HCT116 (cell line): ENCODE data around the gene LRBA. TPM values are rescaled to one million over a fixed set of nuclear protein-coding genes. Genes with fewer than 3 reads are reported as not detected.

ENCODE experiments used
- ATAC-seq: fragments of 200-7000 bp; cut with Tn5 transposase; 2 replicates; pipeline ENCODE4 v1.9.1; 2020; ENCODE audit warnings: mild to moderate bottlenecking, moderate library complexity
- BruUV-seq: library from RNA; stranded (reverse); fragments of 400-500 nt; replicated peaks from 2 replicates; lab custom pipeline; 2021; lab: Mats Ljungman, UMichigan
- CTCF ChIA-PET: fragments of 300-600 bp; sonication (Branson Sonifier 250); formaldehyde crosslinking; loops from one replicate; lab custom pipeline; 2021; ENCODE audit warnings: antibody characterized with exemption; lab: Charles Lee
- POLR2A ChIA-PET: fragments of 300-600, 350-600 bp; sonication (Branson Sonifier 250); formaldehyde crosslinking; loops from one replicate; lab custom pipeline; 2021; ENCODE audit warnings: antibody characterized with exemption; lab: Charles Lee
- RAD21 ChIA-PET, 2 experiments: fragments of 300-600 bp; sonication (Branson Sonifier 250); formaldehyde crosslinking; loops; one replicate each; lab custom pipeline; 2023; ENCODE audit warnings: low total read pairs in 2 of 2; ENCODE audit not compliant: uncharacterized antibody in 2 of 2, unreplicated experiment in 2 of 2, low non-redundant PET in 1 of 2; lab: Charles Lee
- DNase-seq: peaks from one replicate; pipeline ENCODE4 v3.0.0-alpha.2; 2010; ENCODE audit warnings: low read depth, low spot score
- H2AFZ ChIP-seq: fragments of 200-600 bp; shearing (Covaris generic), sonication (generic); 2 replicates; pipeline ENCODE4 v1.6.1; 2017; ENCODE audit warnings: low read depth, mixed run types, mixed read lengths, antibody characterized with exemption, low read length; ENCODE audit not compliant: poor library complexity, severe bottlenecking
- H3K27ac ChIP-seq: 2 replicates; pipeline ENCODE4 v1.5.1; 2012; ENCODE audit warnings: low read depth, low read length
- H3K27me3 ChIP-seq: fragments of 200-600 bp; sonication (generic); 2 replicates; pipeline ENCODE4 v1.6.1; 2016; ENCODE audit warnings: mixed run types, low read length, mixed read lengths; ENCODE audit not compliant: insufficient read depth
- H3K36me3 ChIP-seq, 2 experiments: fragments of 200-500 bp in 1 of 2; fragments of 200-600 bp in 1 of 2; sonication (Bioruptor generic) in 1 of 2; sonication (generic) in 1 of 2; 2 replicates each; pipeline versions ENCODE4 v1.5.1 to v1.6.1; 2014 to 2016; ENCODE audit warnings: low read length in 2 of 2, inconsistent platforms in 1 of 2, mixed read lengths in 1 of 2, mixed run types in 1 of 2; ENCODE audit not compliant: insufficient read depth in 2 of 2, control insufficient read depth in 1 of 2
- H3K4me1 ChIP-seq, 2 experiments: fragments of 200-600 bp in 1 of 2; sonication (generic) in 1 of 2; 2 replicates each; pipeline versions ENCODE4 v1.5.1 to v1.6.1; 2012 to 2017; ENCODE audit warnings: low read length in 2 of 2, inconsistent platforms in 1 of 2, mild to moderate bottlenecking in 1 of 2, mixed read lengths in 1 of 2, mixed run types in 1 of 2, moderate library complexity in 1 of 2; ENCODE audit not compliant: insufficient read depth in 2 of 2, control insufficient read depth in 1 of 2
- H3K4me2 ChIP-seq: fragments of 200-600 bp; sonication (generic); 2 replicates; pipeline ENCODE4 v1.6.1; 2017; ENCODE audit warnings: mixed run types, low read length, mixed read lengths
- H3K4me3 ChIP-seq, 2 experiments: fragments of 200-600 bp in 1 of 2; sonication (generic) in 1 of 2; replicated peaks in 1 of 2; 2 replicates each; pipeline ENCODE4 v1.5.1; 2011 to 2016; ENCODE audit warnings: low read length in 2 of 2, control low read depth in 1 of 2, low read depth in 1 of 2, mild to moderate bottlenecking in 1 of 2, mixed read lengths in 1 of 2, mixed run types in 1 of 2
- H3K79me2 ChIP-seq: fragments of 200-600 bp; sonication (generic); 2 replicates; pipeline ENCODE4 v1.6.1; 2017; ENCODE audit warnings: mild to moderate bottlenecking, mixed run types, low read length, moderate library complexity, mixed read lengths; ENCODE audit not compliant: insufficient read depth
- H3K9ac ChIP-seq: fragments of 200-600 bp; sonication (generic); 2 replicates; pipeline ENCODE4 v1.6.1; 2016; ENCODE audit warnings: low read length, mixed read lengths
- H3K9me2 ChIP-seq: fragments of 200-600 bp; sonication (generic), shearing (Covaris generic); 2 replicates; pipeline ENCODE4 v1.6.1; 2017; ENCODE audit warnings: mixed run types, mild to moderate bottlenecking, moderate library complexity; ENCODE audit not compliant: insufficient read depth
- H3K9me3 ChIP-seq, 2 experiments: fragments of 200-500 bp in 1 of 2; fragments of 200-600 bp in 1 of 2; sonication (Bioruptor generic) in 1 of 2; sonication (generic) in 1 of 2; 2 replicates each; pipeline ENCODE4 v1.6.1; 2014 to 2017; ENCODE audit warnings: low read length in 2 of 2, mixed read lengths in 2 of 2, inconsistent platforms in 1 of 2, low read depth in 1 of 2, mild to moderate bottlenecking in 1 of 2, mixed run types in 1 of 2, moderate library complexity in 1 of 2; ENCODE audit not compliant: control insufficient read depth in 1 of 2, insufficient read depth in 1 of 2
- H4K20me1 ChIP-seq: fragments of 200-600 bp; sonication (generic), shearing (Covaris generic); 2 replicates; pipeline ENCODE4 v1.6.1; 2017; ENCODE audit warnings: mixed run types, mild to moderate bottlenecking, moderate library complexity; ENCODE audit not compliant: insufficient read depth
- ATF3 ChIP-seq: IDR thresholded peaks from 2 replicates; pipeline ENCODE4 v1.6.1; 2012
- CTCF ChIP-seq, 3 experiments: fragments of 200-600 bp in 1 of 3; sonication (generic) in 1 of 3; IDR thresholded peaks in 2 of 3; conservative IDR thresholded peaks in 1 of 3; 2 replicates each; pipeline ENCODE4 v1.5.1; 2012 to 2017; ENCODE audit warnings: low read depth in 2 of 3, low read length in 2 of 3, antibody characterized with exemption in 1 of 3, borderline replicate concordance in 1 of 3, control low read depth in 1 of 3, mild to moderate bottlenecking in 1 of 3, mixed read lengths in 1 of 3, mixed run types in 1 of 3, moderate library complexity in 1 of 3; ENCODE audit not compliant: insufficient read depth in 1 of 3
- EGR1 ChIP-seq: IDR thresholded peaks from 2 replicates; pipeline ENCODE4 v1.6.1; 2012; ENCODE audit warnings: low read depth
- ELF1 ChIP-seq: IDR thresholded peaks from 2 replicates; pipeline ENCODE4 v1.6.1; 2012; ENCODE audit warnings: low read depth, borderline replicate concordance
- EZH2 ChIP-seq: fragments of 200-600 bp; sonication (generic); IDR thresholded peaks from 2 replicates; pipeline ENCODE4 v1.6.1; 2017; ENCODE audit warnings: antibody characterized with exemption, mixed run types
- EZH2phosphoT487 ChIP-seq: fragments of 200-600 bp; IDR thresholded peaks from 2 replicates; pipeline ENCODE4 v1.6.1; 2018; ENCODE audit warnings: antibody characterized with exemption, borderline replicate concordance
- JUND ChIP-seq: IDR thresholded peaks from 2 replicates; pipeline ENCODE4 v1.6.1; 2012
- MAX ChIP-seq: IDR thresholded peaks from 2 replicates; pipeline ENCODE4 v1.6.1; 2012
- SIN3A ChIP-seq: IDR thresholded peaks from 2 replicates; pipeline ENCODE4 v1.6.1; 2012; ENCODE audit warnings: low read depth
- SRF ChIP-seq: IDR thresholded peaks from 2 replicates; pipeline ENCODE4 v1.6.1; 2012; ENCODE audit warnings: low read depth
- TCF7L2 ChIP-seq: IDR thresholded peaks from 2 replicates; pipeline ENCODE4 v1.7.0; 2011; ENCODE audit warnings: borderline replicate concordance, inconsistent platforms; ENCODE audit not compliant: insufficient read depth, insufficient read length; ENCODE audit errors: extremely low read depth
- YY1 ChIP-seq: IDR thresholded peaks from 2 replicates; pipeline ENCODE4 v1.6.1; 2011; ENCODE audit warnings: low read length, low read depth, moderate library complexity, mild to moderate bottlenecking; ENCODE audit not compliant: insufficient replicate concordance; ENCODE audit errors: extremely low read depth
- ZBTB33 ChIP-seq: IDR thresholded peaks from 2 replicates; pipeline ENCODE4 v1.6.1; 2011; ENCODE audit warnings: mild to moderate bottlenecking, low read length, moderate library complexity; ENCODE audit not compliant: insufficient replicate concordance; ENCODE audit errors: extremely low read depth
- ZNF274 ChIP-seq: fragments of 200-500 bp; sonication (Bioruptor generic); IDR thresholded peaks from 2 replicates; pipeline ENCODE4 v1.6.1; 2014; ENCODE audit warnings: mild to moderate bottlenecking, low read depth, low read length, inconsistent platforms
- intact Hi-C: fragments of 100-400 bp; cut with micrococcal nuclease; formaldehyde crosslinking; loops from 2 replicates; pipeline ENCODE4 v1.10.0; 2022
- total RNA-seq: library from RNA; stranded (reverse); gene quantifications from one replicate; pipeline ENCODE4 v1.2.1, GENCODE V29; 2021; ENCODE audit not compliant: unreplicated experiment

Gene LRBA
- total RNA-seq, 1 experiment from 2014 or later = 79.8 TPM

GRCh38 chr4:150369434-150370380 is 645.4 kb downstream of the LRBA start:
- intact Hi-C loops = no loop called here
- no peaks in the 10 kb centered on the region for H4K20me1 ChIP-seq

More at GRCh38 chr4:150369434-150370380, 645.4 kb downstream of the LRBA start:
- no peaks in the 10 kb centered on the region for H3K27me3 ChIP-seq
- no peaks in the 10 kb centered on the region for H3K79me2 ChIP-seq
- H3K4me3 ChIP-seq = no peak overlapping the region
- H3K9me2 ChIP-seq = no peaks in the 10 kb centered on the region
- no TSS peak for BruUV-seq
- ChIA-PET RAD21 (no interaction called here), POLR2A (no interaction called here), CTCF (no interaction called here)
- no peaks in the 10 kb centered on the region for H3K36me3 ChIP-seq
- no peak overlapping the region for H2AFZ ChIP-seq
- ATAC-seq (no peak), DNase-seq (no peak)
- H3K9me3 ChIP-seq = no peaks in the 10 kb centered on the region
- H3K4me2 ChIP-seq = no peak overlapping the region
- no peak overlapping the region for H3K27ac ChIP-seq
- no peaks in the 10 kb centered on the region for H3K4me1 ChIP-seq
- H3K9ac ChIP-seq = no peak overlapping the region
- TF ChIP-seq EGR1 (no peak), ATF3 (no peak), ZBTB33 (no peak), ELF1 (no peak), EZH2phosphoT487 (no peak), SRF (no peak), SIN3A (no peak), JUND (no peak), ZNF274 (no peak), CTCF (IDR thresholded peaks at IDR 0.05 in 2 of 3, conservative IDR thresholded peaks at IDR 0.05 in 1 of 3; ENCODE audit: borderline replicate concordance in 1 of 3, insufficient read depth in 1 of 3, low read depth in 2 of 3, low read length in 2 of 3) (no peak), EZH2 (no peak), YY1 (no peak), TCF7L2 (no peak), MAX (no peak)
